HG03064 (cell line): ENCODE measurements around the gene CD59.
"Not testable (repeated sequence)": the region's sequence is repeated elsewhere in the genome, so short reads cannot be mapped to it uniquely, and the experiment has no call there.

Source experiments
- ATAC-seq: cut with Tn5 transposase; IDR thresholded peaks from one replicate; pipeline ENCODE4 v1.9.1; 2021; ENCODE audit warnings: low read depth; ENCODE audit not compliant: unreplicated experiment

Gene CD59

DNA sequence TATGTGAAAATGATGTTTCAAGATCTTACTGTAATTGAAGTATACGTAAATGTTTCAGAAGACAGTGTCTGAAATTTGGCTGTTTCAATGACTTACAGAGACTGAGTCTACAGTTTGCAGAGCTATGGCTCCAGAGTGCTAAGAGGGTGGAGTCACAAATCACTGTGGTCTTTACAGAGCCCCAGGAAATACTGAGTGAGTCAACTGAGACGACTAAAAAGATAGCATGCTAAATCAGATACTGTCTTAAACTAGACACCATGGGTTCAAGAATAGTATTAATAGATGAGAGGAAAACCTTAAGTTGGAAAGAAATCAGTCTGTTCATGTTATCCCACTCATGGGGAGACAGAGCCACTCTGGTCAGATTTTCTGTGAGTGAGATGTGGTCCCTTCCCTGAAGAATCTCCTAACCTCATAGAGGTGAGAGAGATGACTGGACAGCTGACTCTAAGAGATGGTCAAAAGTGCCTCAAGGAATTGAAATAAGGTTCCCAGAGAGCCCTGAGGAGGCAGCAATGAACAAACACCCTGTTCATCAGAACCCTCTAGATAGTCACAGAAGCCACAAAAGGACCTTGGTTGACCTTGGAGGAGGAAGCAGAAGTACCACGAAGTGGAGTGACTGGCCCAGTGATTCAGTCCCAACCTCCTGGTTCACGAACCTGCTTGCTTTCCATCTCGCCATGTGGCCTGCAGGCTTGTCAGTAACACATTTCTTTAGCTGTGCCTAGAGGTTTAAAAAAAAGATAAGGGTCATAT lies 65.8 kb downstream of the CD59 start:
- ATAC-seq: no peak

DNA sequence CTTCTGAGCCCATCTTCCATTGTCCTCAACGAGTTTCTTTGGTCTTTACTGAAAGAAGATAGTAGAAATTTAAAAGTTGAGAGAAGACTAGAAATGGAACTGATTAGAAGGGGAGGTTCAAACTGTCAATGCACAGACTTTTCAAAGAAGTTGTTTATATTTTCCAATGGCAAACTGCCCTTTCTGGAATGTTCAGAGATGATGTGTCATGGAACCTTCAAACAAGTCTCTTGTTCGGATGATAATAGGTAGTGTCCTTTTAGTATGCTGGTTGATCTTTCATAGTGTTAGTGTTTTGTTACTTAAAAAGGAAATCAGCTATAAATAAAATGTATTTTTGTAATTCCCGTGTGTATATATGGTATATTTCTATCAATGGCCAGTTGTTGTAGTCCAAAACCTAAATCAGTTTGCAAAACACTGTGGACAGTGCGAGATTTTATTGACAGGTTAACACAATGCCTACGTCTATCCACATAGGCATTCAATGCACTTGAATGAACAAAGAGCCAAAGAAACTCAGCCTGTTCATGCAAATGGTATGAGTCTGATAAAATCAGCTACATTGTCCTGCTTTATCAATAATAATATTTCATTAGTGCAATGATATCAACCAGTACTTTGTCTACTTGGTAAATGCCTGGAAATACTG lies 66.5 kb downstream of the CD59 start:
- ATAC-seq: no peak

- no peak for ATAC-seq
Observed at GRCh38 chr11:33668951-33669596, 67.1 kb downstream of the CD59 start.

DNA sequence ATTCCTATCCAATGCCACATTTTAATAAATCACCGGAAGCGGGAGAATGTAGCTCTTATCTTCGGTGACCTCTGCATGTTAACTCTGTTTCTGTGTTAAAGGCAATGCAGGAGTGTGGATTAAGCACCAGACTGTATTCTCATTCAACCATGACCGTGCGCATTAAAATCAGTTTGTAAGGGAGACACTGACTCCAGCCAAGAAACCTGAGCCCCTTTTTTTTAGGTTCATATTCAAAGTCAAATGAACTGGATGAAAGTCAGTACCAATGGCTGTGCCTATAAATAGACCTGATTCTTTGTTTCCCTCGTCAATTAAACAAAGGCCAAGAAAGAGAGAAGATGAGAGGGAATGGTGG lies 67.8 kb downstream of the CD59 start:
- no peak for ATAC-seq

DNA sequence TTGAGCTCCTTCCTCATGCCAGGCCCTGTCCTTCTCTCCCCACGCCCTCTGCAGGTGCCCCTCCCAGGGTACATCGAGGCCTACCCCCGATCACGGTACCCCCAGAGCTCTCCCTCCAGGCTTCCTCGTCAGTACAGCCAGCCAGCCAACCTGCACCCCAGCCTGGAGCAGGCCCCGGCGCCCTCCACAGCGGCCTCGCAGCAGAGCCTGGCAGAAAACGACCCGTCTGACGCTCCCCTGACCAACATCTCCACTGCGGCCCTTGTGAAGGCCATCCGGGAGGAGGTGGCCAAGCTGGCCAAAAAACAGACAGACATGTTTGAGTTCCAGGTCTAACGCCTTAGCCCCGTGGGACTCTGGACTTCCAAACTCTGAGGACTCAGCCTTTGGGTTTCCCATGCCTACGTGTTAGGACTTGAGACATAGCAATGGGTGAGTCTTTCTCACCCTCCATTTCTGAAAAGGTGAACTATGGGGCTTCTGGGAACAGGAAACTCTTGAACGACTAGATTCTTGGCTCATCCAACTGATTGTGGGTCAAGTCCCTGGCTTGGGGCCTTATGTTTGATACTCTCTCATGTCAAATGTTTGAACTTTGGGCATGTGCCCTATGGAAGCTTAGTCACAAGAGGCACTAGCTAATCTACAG lies 68.3 kb downstream of the CD59 start:
- ATAC-seq: no peak

- ATAC-seq: no peak
Observed at GRCh38 chr11:33665350-33666106, 70.7 kb downstream of the CD59 start.

- ATAC-seq: no peak
Observed at GRCh38 chr11:33664827-33665226, 71.4 kb downstream of the CD59 start.

- ATAC-seq: no peak
Observed at GRCh38 chr11:33664166-33664565, 72.1 kb downstream of the CD59 start.

DNA sequence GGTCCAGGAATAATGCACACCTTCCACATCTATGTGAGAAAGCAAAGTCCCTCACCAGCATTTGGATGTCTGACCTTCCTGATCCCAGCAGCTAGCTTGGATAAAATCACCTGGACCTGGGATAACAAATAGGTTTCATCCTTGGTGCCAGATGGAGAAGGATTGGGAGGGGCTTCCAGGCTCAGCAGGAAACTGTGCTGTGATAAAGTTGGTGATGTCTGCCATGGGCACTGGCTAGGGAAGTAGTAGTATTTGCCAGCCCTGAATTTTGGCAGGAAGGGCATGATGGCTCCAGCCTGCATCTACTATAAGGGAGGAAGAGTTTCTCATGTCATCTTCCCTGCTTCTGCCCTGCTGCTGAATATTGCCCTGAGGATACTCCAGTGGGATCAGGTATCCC lies 73.1 kb downstream of the CD59 start:
- no peak for ATAC-seq

GRCh38 chr11:33661526-33661925 lies 74.7 kb downstream of the CD59 start:
- not testable (repeated sequence) for ATAC-seq

GRCh38 chr11:33660962-33661361 lies 75.3 kb downstream of the CD59 start:
- no peak for ATAC-seq

DNA sequence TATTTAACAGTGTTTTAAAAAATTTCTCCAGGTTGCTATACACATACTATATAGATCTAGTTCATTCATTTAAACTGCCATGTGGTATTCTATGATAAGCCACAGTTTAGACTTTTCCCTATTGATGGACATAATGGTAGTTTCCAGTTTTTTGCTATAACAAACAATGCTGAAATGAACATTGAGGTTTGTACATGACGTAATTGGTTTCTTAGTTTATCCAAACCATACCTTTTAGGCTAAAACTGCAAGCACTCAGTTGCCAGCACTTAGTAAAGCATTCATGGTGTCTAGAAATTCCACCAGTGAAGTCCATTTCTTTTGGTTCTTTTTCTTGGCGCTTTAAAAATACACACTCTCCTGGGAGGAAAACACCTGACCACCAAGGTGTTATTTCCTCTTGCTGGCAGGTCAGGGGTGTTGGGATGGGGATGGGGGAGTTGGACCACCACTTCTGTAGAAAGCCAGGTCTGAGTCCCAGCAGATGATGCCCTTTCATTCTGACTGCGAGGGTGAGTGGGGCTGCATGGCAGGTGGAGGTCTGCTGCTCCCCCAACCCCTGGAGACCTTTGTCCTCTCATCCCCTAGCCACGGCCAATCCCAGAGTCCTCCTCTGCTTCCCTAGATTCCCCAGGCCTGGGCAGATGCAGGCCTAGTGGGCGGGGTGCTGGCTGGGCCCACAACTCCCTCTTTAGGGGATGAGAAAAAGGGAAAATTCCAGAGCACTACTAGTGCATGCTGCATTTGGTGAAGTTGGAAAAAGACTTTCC lies 76.7 kb downstream of the CD59 start:
- ATAC-seq: no peak

DNA sequence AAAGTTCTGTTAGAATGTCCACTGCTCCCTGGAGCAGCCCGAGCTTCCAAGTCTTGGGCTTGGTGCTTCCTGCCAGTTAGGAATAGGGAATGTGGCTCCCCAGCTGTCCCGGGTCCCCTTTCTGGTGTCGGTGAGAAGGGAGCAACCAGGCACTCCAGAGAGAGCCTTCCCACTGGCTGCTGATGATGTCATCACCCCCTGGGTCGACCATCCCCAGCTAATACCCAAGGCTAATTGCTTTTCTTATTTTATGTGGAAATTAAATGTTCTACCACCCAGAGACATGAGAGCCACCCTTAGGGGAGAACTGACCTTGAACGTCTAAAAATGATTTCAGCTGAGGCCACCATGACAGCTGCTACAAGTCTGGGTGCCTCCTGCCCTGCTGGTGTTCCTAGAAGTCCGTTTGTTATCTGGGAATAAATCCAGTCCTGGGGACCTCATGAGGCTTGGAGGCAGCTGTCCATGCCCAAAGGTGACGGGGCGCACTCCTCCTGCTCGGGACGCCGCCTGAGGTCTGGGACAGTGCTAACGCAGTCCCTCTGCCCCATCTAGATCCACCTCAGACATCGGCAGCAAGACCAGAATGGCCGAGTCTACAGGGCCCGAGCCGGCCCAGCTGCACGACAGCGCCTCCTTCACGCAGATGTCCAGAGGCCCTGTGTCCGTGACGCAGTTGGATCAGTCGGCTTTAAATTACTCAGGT lies 77.9 kb downstream of the CD59 start:
- no peak for ATAC-seq

GRCh38 chr11:33657757-33658156 lies 78.5 kb downstream of the CD59 start:
- no peak for ATAC-seq

- no peak for ATAC-seq
Observed at GRCh38 chr11:33656768-33657167, 79.5 kb downstream of the CD59 start.

DNA sequence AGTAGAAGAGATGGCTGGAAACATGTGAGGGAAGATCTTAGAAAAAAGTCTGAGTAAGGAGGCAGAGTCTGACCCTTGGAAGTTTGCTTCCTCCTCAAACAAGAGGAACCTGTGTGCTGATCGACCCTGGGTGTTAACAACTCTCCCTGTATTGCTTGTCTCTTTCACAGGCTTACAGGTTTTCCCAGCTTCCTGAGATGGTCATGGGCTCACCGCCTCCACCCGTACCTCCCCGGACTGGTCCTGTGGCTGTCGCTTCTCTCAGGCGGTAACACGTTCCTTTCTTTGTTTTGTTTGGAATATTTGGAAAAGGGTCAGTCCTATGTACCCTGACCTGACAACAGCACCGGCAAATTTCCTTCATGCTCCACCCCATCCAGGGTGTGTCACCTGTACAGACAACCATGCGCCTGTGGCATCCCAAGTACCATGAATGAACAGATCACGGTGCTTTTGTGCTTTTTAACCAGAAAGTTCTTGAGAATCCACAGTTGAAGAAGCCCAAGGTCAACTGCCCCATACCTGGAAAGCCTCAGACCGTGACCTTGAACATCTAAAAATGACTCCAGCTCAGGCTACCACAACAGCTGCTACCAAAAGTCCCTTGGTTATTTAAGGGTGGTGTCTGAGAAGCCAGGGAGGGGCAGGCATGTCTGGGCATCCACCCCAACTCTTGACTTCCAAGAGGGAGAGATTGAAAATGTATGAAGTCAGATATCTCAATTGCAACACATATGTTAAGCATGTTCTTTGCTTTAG lies 80.2 kb downstream of the CD59 start:
- no peak for ATAC-seq

- no peak for ATAC-seq
Observed at GRCh38 chr11:33654594-33654993, 81.6 kb downstream of the CD59 start.
